Body of pancreas (tissue), 4 donors: ENCODE results near the gene WNT6. TPM values are rescaled to one million over a fixed set of nuclear protein-coding genes. Genes with fewer than 3 reads are reported as not detected.

ENCODE experiments used
- ATAC-seq: fragments of 150-250 bp; one replicate; pipeline ENCODE4 v1.9.1; 2016
- DNase-seq, 4 donors: peaks; one replicate each; pipeline ENCODE4 v3.0.0-alpha.2; 2019
- H3K27ac ChIP-seq, 4 donors: fragments of 200-600 bp; sonication (generic); 1 replicate in 3 of 4; 2 replicates in 1 of 4; pipeline versions ENCODE4 v1.5.1 to v1.6.1; 2016 to 2019; ENCODE audit warnings: mild to moderate bottlenecking in 1 of 4, mixed read lengths in 1 of 4, moderate library complexity in 1 of 4
- H3K27me3 ChIP-seq, 2 donors: fragments of 200-600 bp; sonication (generic); one replicate each; pipeline ENCODE4 v1.6.0; 2016; ENCODE audit warnings: mild to moderate bottlenecking in 1 of 2
- H3K36me3 ChIP-seq, 2 donors: fragments of 200-600 bp; sonication (generic); replicated peaks in 1 of 2; 2 replicates each; pipeline ENCODE4 v1.5.1; 2016; ENCODE audit warnings: low read depth in 2 of 2; ENCODE audit not compliant: insufficient read depth in 1 of 2
- H3K4me1 ChIP-seq: fragments of 200-600 bp; sonication (generic); one replicate; pipeline ENCODE4 v1.6.0; 2016
- H3K4me3 ChIP-seq, 2 donors: fragments of 200-600 bp; sonication (generic); 1 replicate in 1 of 2; 2 replicates in 1 of 2; pipeline ENCODE4 v1.5.1; 2016 to 2019
- H3K9me3 ChIP-seq, 3 donors: fragments of 200-600 bp; sonication (generic); 1 replicate in 2 of 3; 2 replicates in 1 of 3; pipeline ENCODE4 v1.5.1; 2016
- POLR2A ChIP-seq, 3 donors: fragments of 450-650 bp; IDR thresholded peaks; one replicate each; pipeline ENCODE4 v1.6.1; 2016; ENCODE audit warnings: antibody characterized with exemption in 3 of 3, mild to moderate bottlenecking in 2 of 3
- whole genome bisulfite sequencing, 2 donors: methylation state at CpG; one replicate each; pipeline ENCODE4 v1.1.5; 2017; 5-methylcytosine and 5-hydroxymethylcytosine counted together
- intact Hi-C: fragments of 100-400 bp; cut with DNase I; formaldehyde crosslinking; loops from one replicate; pipeline ENCODE4 v1.15.1; 2023
- total RNA-seq, 2 donors: library from RNA; depleted of rRNA; stranded (reverse); fragments of >200 nt; gene quantifications; one replicate each; pipeline ENCODE4 v1.1.0, GENCODE V29; 2016
- TF ChIP-seq, protein P1 (sequence below), 7 experiments: fragments of 450-650 bp in 4 of 7; fragments of 200-600 bp in 3 of 7; sonication (generic) in 3 of 7; IDR thresholded peaks; one replicate each; pipeline ENCODE4 v1.5.1; 2016 to 2019; ENCODE audit warnings: antibody characterized with exemption in 7 of 7

Gene WNT6
- total RNA-seq, 2 donors from 2014 or later = 1.0 TPM; not detected in 1

DNA sequence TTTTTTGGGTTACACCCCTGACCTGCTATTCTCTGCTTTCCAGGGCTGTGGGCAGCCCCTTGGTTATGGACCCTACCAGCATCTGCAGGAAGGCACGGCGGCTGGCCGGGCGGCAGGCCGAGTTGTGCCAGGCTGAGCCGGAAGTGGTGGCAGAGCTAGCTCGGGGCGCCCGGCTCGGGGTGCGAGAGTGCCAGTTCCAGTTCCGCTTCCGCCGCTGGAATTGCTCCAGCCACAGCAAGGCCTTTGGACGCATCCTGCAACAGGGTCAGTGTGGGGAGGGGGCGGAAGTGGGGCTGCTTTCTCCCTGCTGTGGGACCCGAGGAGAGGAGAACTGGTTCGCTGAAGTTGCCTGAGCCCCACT is 11.4 kb downstream of the WNT6 start:
- Histone ChIP-seq H3K27me3 (peaks cover 0 to 38% of the 10 kb centered on the region in 2 donors), H3K9me3 (no peaks in the 10 kb centered on the region), H3K36me3 (no peaks in the 10 kb centered on the region), H3K4me3 (no peak overlapping the region), H3K4me1 (peaks cover 21% of the 10 kb centered on the region), H3K27ac (no peak overlapping the region)
- DNase-seq (no peak), ATAC-seq (no peak)
- intact Hi-C loops = no loop called here
- no peak for TF ChIP-seq POLR2A (IDR thresholded peaks at IDR 0.05)
- 10 to 17% methylated on average over 6 to 18 of the region's 18 CpGs for WGBS, 2 donors

- Histone ChIP-seq H3K9me3 (no peaks in the 10 kb centered on the region), H3K27ac (no peak overlapping the region), H3K36me3 (no peaks in the 10 kb centered on the region), H3K27me3 (peaks cover 0 to 38% of the 10 kb centered on the region in 2 donors), H3K4me1 (peaks cover 21% of the 10 kb centered on the region), H3K4me3 (no peak overlapping the region)
- TF ChIP-seq, protein P1, sequence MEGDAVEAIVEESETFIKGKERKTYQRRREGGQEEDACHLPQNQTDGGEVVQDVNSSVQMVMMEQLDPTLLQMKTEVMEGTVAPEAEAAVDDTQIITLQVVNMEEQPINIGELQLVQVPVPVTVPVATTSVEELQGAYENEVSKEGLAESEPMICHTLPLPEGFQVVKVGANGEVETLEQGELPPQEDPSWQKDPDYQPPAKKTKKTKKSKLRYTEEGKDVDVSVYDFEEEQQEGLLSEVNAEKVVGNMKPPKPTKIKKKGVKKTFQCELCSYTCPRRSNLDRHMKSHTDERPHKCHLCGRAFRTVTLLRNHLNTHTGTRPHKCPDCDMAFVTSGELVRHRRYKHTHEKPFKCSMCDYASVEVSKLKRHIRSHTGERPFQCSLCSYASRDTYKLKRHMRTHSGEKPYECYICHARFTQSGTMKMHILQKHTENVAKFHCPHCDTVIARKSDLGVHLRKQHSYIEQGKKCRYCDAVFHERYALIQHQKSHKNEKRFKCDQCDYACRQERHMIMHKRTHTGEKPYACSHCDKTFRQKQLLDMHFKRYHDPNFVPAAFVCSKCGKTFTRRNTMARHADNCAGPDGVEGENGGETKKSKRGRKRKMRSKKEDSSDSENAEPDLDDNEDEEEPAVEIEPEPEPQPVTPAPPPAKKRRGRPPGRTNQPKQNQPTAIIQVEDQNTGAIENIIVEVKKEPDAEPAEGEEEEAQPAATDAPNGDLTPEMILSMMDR (IDR thresholded peaks at IDR 0.05) = no peak
- ATAC-seq (no peak), DNase-seq (no peak)
- 1 to 10% methylated on average over 16 to 60 of the region's 60 CpGs for WGBS, 2 donors
- intact Hi-C loops = no loop called here
Measured at GRCh38 chr2:218871345-218872302, 12.0 kb downstream of the WNT6 start.

- Histone ChIP-seq H3K4me1 (peaks cover 21% of the 10 kb centered on the region), H3K9me3 (no peaks in the 10 kb centered on the region), H3K27me3 (peaks cover 0 to 38% of the 10 kb centered on the region in 2 donors), H3K36me3 (no peaks in the 10 kb centered on the region), H3K27ac (no peak overlapping the region), H3K4me3 (no peak overlapping the region)
- DNase-seq (no peak), ATAC-seq (no peak)
- TF ChIP-seq POLR2A (IDR thresholded peaks at IDR 0.05) = no peak
- TF ChIP-seq, protein P1 (IDR thresholded peaks at IDR 0.05) = no peak
- intact Hi-C loops = no loop called here
- WGBS, 2 donors = 10 to 15% methylated on average over 16 to 22 of the region's 22 CpGs
Measured at GRCh38 chr2:218872645-218873358, 13.2 kb downstream of the WNT6 start.

GRCh38 chr2:218873359-218874194 is 14.0 kb downstream of the WNT6 start:
- no peak for TF ChIP-seq POLR2A (IDR thresholded peaks at IDR 0.05)
- TF ChIP-seq, protein P1 (IDR thresholded peaks at IDR 0.05) = no peak
- Histone ChIP-seq H3K27ac (no peak overlapping the region), H3K4me3 (no peak overlapping the region), H3K36me3 (no peaks in the 10 kb centered on the region), H3K9me3 (no peaks in the 10 kb centered on the region), H3K27me3 (peaks cover 0 to 46% of the 10 kb centered on the region in 2 donors), H3K4me1 (peaks cover 21% of the 10 kb centered on the region)
- 3 to 4% methylated on average over 23 to 65 of the region's 86 CpGs for WGBS, 2 donors
- intact Hi-C loops = no loop called here
- DNase-seq (peak in 1 of 4 donors; percentile 29), ATAC-seq (no peak)
